Large intestine (tissue), 3 donors: ENCODE measurements around the gene PPFIBP2. TPM values are rescaled to one million over a fixed set of nuclear protein-coding genes. Genes with fewer than 3 reads are reported as not detected.

Experiments
- DNase-seq, 2 donors: peaks; one replicate each; pipeline versions ENCODE4 v3.0.0 to v3.0.0-alpha.2; 2013
- H3K27ac ChIP-seq: one replicate; pipeline ENCODE4 v1.5.1; 2013; ENCODE audit warnings: low read length
- H3K27me3 ChIP-seq: 2 replicates; pipeline ENCODE4 v1.6.1; 2013; ENCODE audit warnings: low read length; ENCODE audit not compliant: control insufficient read depth, insufficient read depth
- H3K36me3 ChIP-seq: 2 replicates; pipeline ENCODE4 v1.6.1; 2013; ENCODE audit warnings: low read length; ENCODE audit not compliant: control insufficient read depth, insufficient read depth
- H3K4me1 ChIP-seq: one replicate; pipeline ENCODE4 v1.6.1; 2013; ENCODE audit warnings: low read length; ENCODE audit not compliant: control insufficient read depth, insufficient read depth
- H3K4me3 ChIP-seq: one replicate; pipeline ENCODE4 v1.5.1; 2013; ENCODE audit warnings: low read length
- H3K9me3 ChIP-seq: one replicate; pipeline ENCODE4 v1.6.1; 2013; ENCODE audit warnings: mild to moderate bottlenecking, low read depth, low read length, moderate library complexity; ENCODE audit not compliant: control insufficient read depth
- WGBS: methylation state at CpG from one replicate; pipeline ENCODE4 v1.1.5; 2013; ENCODE audit warnings: low lambda C conversion rate; ENCODE audit not compliant: insufficient coverage; 5-methylcytosine and 5-hydroxymethylcytosine counted together
- polyA plus RNA-seq: library from polyadenylated mRNA; unstranded; fragments of 120-200 nt; gene quantifications from one replicate; pipeline ENCODE4 v1.2.1, GENCODE V29; 2013

The PPFIBP2 gene
- polyA plus RNA-seq, 1 donor: 73.1 TPM

GRCh38 chr11:7687386-7687785, 173.6 kb downstream of the PPFIBP2 start:
- Histone ChIP-seq H3K27ac (no peak overlapping the region), H3K9me3 (no peaks in the 10 kb centered on the region), H3K4me3 (no peak overlapping the region), H3K27me3 (peaks cover 14% of the 10 kb centered on the region), H3K36me3 (no peaks in the 10 kb centered on the region), H3K4me1 (no peaks in the 10 kb centered on the region)
- WGBS: 100% methylated on average over 1 of the region's 1 CpG
- no peak for DNase-seq

GRCh38 chr11:7688238-7688826, 174.5 kb downstream of the PPFIBP2 start:
- no peaks in the 10 kb centered on the region for H3K9me3 ChIP-seq
- no peak for DNase-seq
- 0% methylated on average over 1 of the region's 4 CpGs for WGBS
- H3K27me3 ChIP-seq: peaks cover 10% of the 10 kb centered on the region
- H3K36me3 ChIP-seq: no peaks in the 10 kb centered on the region
- H3K27ac ChIP-seq: no peak overlapping the region
- H3K4me3 ChIP-seq: no peak overlapping the region
- H3K4me1 ChIP-seq: no peaks in the 10 kb centered on the region

GRCh38 chr11:7689239-7689638, 175.4 kb downstream of the PPFIBP2 start:
- DNase-seq: no peak
- Histone ChIP-seq H3K4me3 (no peak overlapping the region), H3K9me3 (no peaks in the 10 kb centered on the region), H3K4me1 (no peaks in the 10 kb centered on the region), H3K36me3 (no peaks in the 10 kb centered on the region), H3K27ac (no peak overlapping the region), H3K27me3 (peaks cover 15% of the 10 kb centered on the region)
- WGBS: no CpG with 5 or more reads among the region's 4 CpGs

GRCh38 chr11:7690648-7691047, 176.8 kb downstream of the PPFIBP2 start:
- no peaks in the 10 kb centered on the region for H3K9me3 ChIP-seq
- no peak overlapping the region for H3K27ac ChIP-seq
- peaks cover 14% of the 10 kb centered on the region for H3K27me3 ChIP-seq
- DNase-seq: no peak
- H3K4me3 ChIP-seq: no peak overlapping the region
- H3K36me3 ChIP-seq: no peaks in the 10 kb centered on the region
- 80% methylated on average over 2 of the region's 6 CpGs for WGBS
- H3K4me1 ChIP-seq: no peaks in the 10 kb centered on the region

- Histone ChIP-seq H3K4me1 (no peaks in the 10 kb centered on the region), H3K36me3 (no peaks in the 10 kb centered on the region), H3K27me3 (peaks cover 14% of the 10 kb centered on the region), H3K9me3 (no peaks in the 10 kb centered on the region), H3K27ac (no peak overlapping the region), H3K4me3 (no peak overlapping the region)
- DNase-seq: no peak
- WGBS: 0% methylated on average over 1 of the region's 6 CpGs
Observed at GRCh38 chr11:7691759-7692350, 178.1 kb downstream of the PPFIBP2 start.

- WGBS: no CpG with 5 or more reads among the region's 3 CpGs
- H3K27me3 ChIP-seq: peaks cover 14% of the 10 kb centered on the region
- no peaks in the 10 kb centered on the region for H3K36me3 ChIP-seq
- no peak overlapping the region for H3K27ac ChIP-seq
- H3K4me1 ChIP-seq: no peaks in the 10 kb centered on the region
- DNase-seq: no peak
- H3K4me3 ChIP-seq: no peak overlapping the region
- no peaks in the 10 kb centered on the region for H3K9me3 ChIP-seq
Observed at GRCh38 chr11:7692426-7692825, 178.6 kb downstream of the PPFIBP2 start.

- DNase-seq: no peak
- Histone ChIP-seq H3K4me3 (no peak overlapping the region), H3K9me3 (no peaks in the 10 kb centered on the region), H3K36me3 (no peaks in the 10 kb centered on the region), H3K27ac (no peak overlapping the region), H3K27me3 (peaks cover 15% of the 10 kb centered on the region), H3K4me1 (no peaks in the 10 kb centered on the region)
- WGBS: no CpG with 5 or more reads among the region's 3 CpGs
Observed at GRCh38 chr11:7694235-7694634, 180.4 kb downstream of the PPFIBP2 start.

- Histone ChIP-seq H3K36me3 (no peaks in the 10 kb centered on the region), H3K9me3 (no peaks in the 10 kb centered on the region), H3K4me3 (no peak overlapping the region), H3K27me3 (peaks cover 19% of the 10 kb centered on the region), H3K4me1 (no peaks in the 10 kb centered on the region), H3K27ac (no peak overlapping the region)
- DNase-seq: no peak
- WGBS: no CpG with 5 or more reads among the region's 5 CpGs
Observed at GRCh38 chr11:7696424-7696823, 182.6 kb downstream of the PPFIBP2 start.

Other genes starting within 250 kb of the PPFIBP2 start
- gene OLFML1, start 28.5 kb upstream of the PPFIBP2 start, polyA plus RNA-seq: 15.4 TPM
- 5.6 TPM for gene CYB5R2, start 159.5 kb downstream of the PPFIBP2 start, polyA plus RNA-seq
- gene OVCH2, start 192.5 kb downstream of the PPFIBP2 start, polyA plus RNA-seq: 0.06 TPM